Measurements from ENCODE around the gene CHD9NB.

GRCh38 chr16:53058441-53058840, 5.7 kb upstream of the CHD9NB start:
- TF ChIP-seq EZH2phosphoT487 (IDR thresholded peaks at IDR 0.05; ENCODE audit: borderline replicate concordance, low read length) (no peak), CTCF (conservative IDR thresholded peaks at IDR 0.05; ENCODE audit: low read depth, low read length) (no peak), EZH2 (IDR thresholded peaks at IDR 0.05; ENCODE audit: low read length, unreplicated experiment) (no peak)

Measured in PC-3 (cell line).